ENCODE results near the gene DDR2. TPM values are rescaled to one million over a fixed set of nuclear protein-coding genes. Genes with fewer than 3 reads are reported as not detected.
"Not testable (repeated sequence)": the region's sequence is repeated elsewhere in the genome, so short reads cannot be mapped to it uniquely, and the experiment has no call there.

DDR2 gene
- total and polyA plus RNA-seq, 4 donors: 2.3 to 55.7 (median 17.6) TPM

GRCh38 chr1:162596514-162597170 is 35.6 kb upstream of the DDR2 start:
- Histone ChIP-seq H3K9me3 (ENCODE audit: control insufficient read depth in 4 of 4, insufficient read depth in 3 of 4, low read length in 3 of 4) (no peaks in the 10 kb centered on the region), H3K4me3 (no peak overlapping the region), H3K27ac (ENCODE audit: low read depth in 1 of 2, low read length in 1 of 2) (no peak overlapping the region), H3K4me1 (ENCODE audit: control insufficient read depth in 5 of 5, insufficient read depth in 5 of 5, low read length in 5 of 5) (no peaks in the 10 kb centered on the region), H3K27me3 (ENCODE audit: control insufficient read depth in 3 of 3, insufficient read depth in 3 of 3, low read length in 2 of 3) (no peaks in the 10 kb centered on the region), H3K36me3 (ENCODE audit: control insufficient read depth in 4 of 4, insufficient read depth in 4 of 4, low read length in 4 of 4) (peaks cover 5 to 32% (median 13%) of the 10 kb centered on the region in 4 donors), H3K9ac (ENCODE audit: insufficient read depth in 1 of 2, low read length in 2 of 2) (no peak overlapping the region)
- DNase-seq: no peak
- no peak for ATAC-seq (ENCODE audit: insufficient read depth, low FRiP score)
- WGBS, 2 donors: 95 to 96% methylated on average over 2 of the region's 2 CpGs
- TF ChIP-seq CTCF (IDR thresholded peaks at IDR 0.05; ENCODE audit: control extremely low read depth, extremely low read depth): no peak

- no peak for ATAC-seq (ENCODE audit: insufficient read depth, low FRiP score)
- H3K27ac ChIP-seq (ENCODE audit: low read depth in 1 of 2, low read length in 1 of 2): no peak overlapping the region
- no peak overlapping the region for H3K4me3 ChIP-seq
- no peaks in the 10 kb centered on the region for H3K9me3 ChIP-seq (ENCODE audit: control insufficient read depth in 4 of 4, insufficient read depth in 3 of 4, low read length in 3 of 4)
- H3K27me3 ChIP-seq (ENCODE audit: control insufficient read depth in 3 of 3, insufficient read depth in 3 of 3, low read length in 2 of 3): no peaks in the 10 kb centered on the region
- no peaks in the 10 kb centered on the region for H3K4me1 ChIP-seq (ENCODE audit: control insufficient read depth in 5 of 5, insufficient read depth in 5 of 5, low read length in 5 of 5)
- no peak for DNase-seq
- no peak for TF ChIP-seq CTCF (IDR thresholded peaks at IDR 0.05; ENCODE audit: control extremely low read depth, extremely low read depth)
- WGBS, 2 donors: 89 to 94% methylated on average over 1 of the region's 1 CpG
- no peak overlapping the region for H3K9ac ChIP-seq (ENCODE audit: insufficient read depth in 1 of 2, low read length in 2 of 2)
- H3K36me3 ChIP-seq (ENCODE audit: control insufficient read depth in 4 of 4, insufficient read depth in 4 of 4, low read length in 4 of 4): peaks cover 0 to 25% (median 9%) of the 10 kb centered on the region in 4 donors
Observed at GRCh38 chr1:162599451-162599850, 32.8 kb upstream of the DDR2 start.

GRCh38 chr1:162603117-162603516 is 29.1 kb upstream of the DDR2 start:
- DNase-seq; H3K27me3 ChIP-seq (ENCODE audit: control insufficient read depth in 3 of 3, insufficient read depth in 3 of 3, low read length in 2 of 3); H3K4me1 ChIP-seq (ENCODE audit: control insufficient read depth in 5 of 5, insufficient read depth in 5 of 5, low read length in 5 of 5); H3K27ac ChIP-seq (ENCODE audit: low read depth in 1 of 2, low read length in 1 of 2); H3K4me3 ChIP-seq; ATAC-seq (ENCODE audit: insufficient read depth, low FRiP score); H3K9me3 ChIP-seq (ENCODE audit: control insufficient read depth in 4 of 4, insufficient read depth in 3 of 4, low read length in 3 of 4); H3K9ac ChIP-seq (ENCODE audit: insufficient read depth in 1 of 2, low read length in 2 of 2): not testable (repeated sequence)
- peaks cover 0 to 14% (median 8%) of the 10 kb centered on the region in 4 donors for H3K36me3 ChIP-seq (ENCODE audit: control insufficient read depth in 4 of 4, insufficient read depth in 4 of 4, low read length in 4 of 4)
- 95 to 96% methylated on average over 2 of the region's 2 CpGs for WGBS, 2 donors

- no peak for TF ChIP-seq CTCF (IDR thresholded peaks at IDR 0.05; ENCODE audit: control extremely low read depth, extremely low read depth)
- no peaks in the 10 kb centered on the region for H3K27me3 ChIP-seq (ENCODE audit: control insufficient read depth in 3 of 3, insufficient read depth in 3 of 3, low read length in 2 of 3)
- H3K4me3 ChIP-seq: no peak overlapping the region
- ATAC-seq (ENCODE audit: insufficient read depth, low FRiP score) (no peak), DNase-seq (peak in 1 of 3 donors; percentile 13)
- H3K4me1 ChIP-seq (ENCODE audit: control insufficient read depth in 5 of 5, insufficient read depth in 5 of 5, low read length in 5 of 5): no peaks in the 10 kb centered on the region
- H3K27ac ChIP-seq (ENCODE audit: low read depth in 1 of 2, low read length in 1 of 2): peak overlapping the region in 1 of 2 donors; percentile 60
- 94 to 95% methylated on average over 3 of the region's 3 CpGs for WGBS, 2 donors
- peaks cover 0 to 2% (median 0%) of the 10 kb centered on the region in 4 donors for H3K9me3 ChIP-seq (ENCODE audit: control insufficient read depth in 4 of 4, insufficient read depth in 3 of 4, low read length in 3 of 4)
- no peak overlapping the region for H3K9ac ChIP-seq (ENCODE audit: insufficient read depth in 1 of 2, low read length in 2 of 2)
- H3K36me3 ChIP-seq (ENCODE audit: control insufficient read depth in 4 of 4, insufficient read depth in 4 of 4, low read length in 4 of 4): peaks cover 0 to 9% (median 5%) of the 10 kb centered on the region in 4 donors
Observed at GRCh38 chr1:162605225-162605927, 26.9 kb upstream of the DDR2 start.
